GM19395 (cell line): Measurements from ENCODE around the gene GNAI3.

Experiments
- ATAC-seq: cut with Tn5 transposase; IDR thresholded peaks from one replicate; pipeline ENCODE4 v1.9.1; 2021; ENCODE audit warnings: mild to moderate bottlenecking, moderate library complexity; ENCODE audit not compliant: unreplicated experiment

GNAI3 gene

GRCh38 chr1:109592916-109593315 is 44.5 kb downstream of the GNAI3 start:
- ATAC-seq, result no peak

- no peak for ATAC-seq
Observed at GRCh38 chr1:109595531-109595930, 47.1 kb downstream of the GNAI3 start.

GRCh38 chr1:109598156-109598555 is 49.7 kb downstream of the GNAI3 start:
- no peak for ATAC-seq

GRCh38 chr1:109598655-109599054 is 50.2 kb downstream of the GNAI3 start:
- no peak for ATAC-seq

- no peak for ATAC-seq
Observed at GRCh38 chr1:109603229-109603628, 54.8 kb downstream of the GNAI3 start.

- no peak for ATAC-seq
Observed at GRCh38 chr1:109605381-109605780, 57.0 kb downstream of the GNAI3 start.

- ATAC-seq, result no peak
Observed at GRCh38 chr1:109609881-109610280, 61.5 kb downstream of the GNAI3 start.

GRCh38 chr1:109610609-109611307 is 62.3 kb downstream of the GNAI3 start:
- ATAC-seq, result no peak

GRCh38 chr1:109611308-109611990 is 63.0 kb downstream of the GNAI3 start:
- no peak for ATAC-seq

GRCh38 chr1:109613361-109614147 is 65.1 kb downstream of the GNAI3 start:
- no peak for ATAC-seq

GRCh38 chr1:109615879-109616278 is 67.5 kb downstream of the GNAI3 start:
- ATAC-seq, result no peak

GRCh38 chr1:109616391-109616790 is 68.0 kb downstream of the GNAI3 start:
- ATAC-seq, result no peak

- no peak for ATAC-seq
Observed at GRCh38 chr1:109617291-109617801, 68.9 kb downstream of the GNAI3 start.

- ATAC-seq, result no peak
Observed at GRCh38 chr1:109618661-109619575, 70.5 kb downstream of the GNAI3 start.

GRCh38 chr1:109619576-109620400 is 71.4 kb downstream of the GNAI3 start, which contains the start of the genes AMPD2 and GNAT2:
TSS of gene AMPD2 (plus strand) at chr1:109619837. CDS start at chr1:109621176, 1,339 bp downstream.
TSS of gene GNAT2 (minus strand) at chr1:109619616. CDS start at chr1:109612870, 6,746 bp downstream.
- ATAC-seq, result peak; percentile 55

- no peak for ATAC-seq
Observed at GRCh38 chr1:109620401-109620791, 72.0 kb downstream of the GNAI3 start.

- ATAC-seq, result peak; percentile 77
Observed at GRCh38 chr1:109620841-109621286, 72.4 kb downstream of the GNAI3 start.

GRCh38 chr1:109621379-109622136 is 73.1 kb downstream of the GNAI3 start:
- ATAC-seq, result no peak
